D721Med (cell line): ENCODE data around the gene CTXND1.

Source experiments
- DNase-seq: peaks from one replicate; pipeline ENCODE4 v3.0.0; 2011; ENCODE audit warnings: low spot score; ENCODE audit not compliant: insufficient read length
- FAIRE-seq: peaks from 2 replicates; lab custom pipeline; 2011; peaks lifted over from hg19 to GRCh38; lab: Jason Lieb, UNC
- CTCF ChIP-seq: IDR thresholded peaks from 2 replicates; pipeline ENCODE4 v1.5.1; 2012; ENCODE audit warnings: mild to moderate bottlenecking, control low read depth; ENCODE audit not compliant: insufficient read depth; ENCODE audit errors: missing control alignments

CTXND1 gene

GRCh38 chr15:80285379-80285778 lies 33.4 kb upstream of the CTXND1 start:
- DNase-seq (no peak), FAIRE-seq (no peak)
- no peak for TF ChIP-seq CTCF

GRCh38 chr15:80283531-80283930 lies 31.5 kb upstream of the CTXND1 start:
- FAIRE-seq (no peak), DNase-seq (no peak)
- no peak for TF ChIP-seq CTCF

- no peak for TF ChIP-seq CTCF
- DNase-seq (no peak), FAIRE-seq (no peak)
Observed at GRCh38 chr15:80277147-80277546, 25.1 kb upstream of the CTXND1 start.

GRCh38 chr15:80275961-80276360 lies 23.9 kb upstream of the CTXND1 start:
- FAIRE-seq (no peak), DNase-seq (no peak)
- TF ChIP-seq CTCF, result no peak

- no peak for FAIRE-seq
- no peak for DNase-seq
- no peak for TF ChIP-seq CTCF
Observed at GRCh38 chr15:80274996-80275395, 23.0 kb upstream of the CTXND1 start.

GRCh38 chr15:80274554-80274953 lies 22.5 kb upstream of the CTXND1 start:
- FAIRE-seq (no peak), DNase-seq (no peak)
- no peak for TF ChIP-seq CTCF

- FAIRE-seq (no peak), DNase-seq (no peak)
- TF ChIP-seq CTCF, result no peak
Observed at GRCh38 chr15:80272987-80273386, 21.0 kb upstream of the CTXND1 start.
